ENCODE measurements around the gene SHISA7.

SHISA7 gene

GRCh38 chr19:55482156-55482961, 39.3 kb upstream of the SHISA7 start:
- no peak for DNase-seq

DNA sequence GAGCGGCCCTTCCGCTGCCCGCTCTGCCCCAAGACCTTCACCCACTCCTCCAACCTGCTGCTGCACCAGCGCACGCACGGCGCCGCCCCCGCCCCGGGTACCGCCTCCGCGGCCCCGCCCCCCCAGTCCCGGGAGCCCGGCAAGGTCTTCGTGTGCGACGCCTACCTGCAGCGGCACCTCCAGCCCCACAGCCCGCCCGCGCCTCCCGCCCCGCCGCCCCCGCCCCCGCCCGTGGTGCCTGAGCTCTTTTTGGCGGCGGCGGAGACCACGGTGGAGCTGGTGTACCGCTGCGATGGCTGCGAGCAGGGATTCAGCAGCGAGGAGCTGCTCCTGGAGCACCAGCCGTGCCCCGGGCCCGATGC, 38.7 kb upstream of the SHISA7 start:
- no peak for DNase-seq

DNA sequence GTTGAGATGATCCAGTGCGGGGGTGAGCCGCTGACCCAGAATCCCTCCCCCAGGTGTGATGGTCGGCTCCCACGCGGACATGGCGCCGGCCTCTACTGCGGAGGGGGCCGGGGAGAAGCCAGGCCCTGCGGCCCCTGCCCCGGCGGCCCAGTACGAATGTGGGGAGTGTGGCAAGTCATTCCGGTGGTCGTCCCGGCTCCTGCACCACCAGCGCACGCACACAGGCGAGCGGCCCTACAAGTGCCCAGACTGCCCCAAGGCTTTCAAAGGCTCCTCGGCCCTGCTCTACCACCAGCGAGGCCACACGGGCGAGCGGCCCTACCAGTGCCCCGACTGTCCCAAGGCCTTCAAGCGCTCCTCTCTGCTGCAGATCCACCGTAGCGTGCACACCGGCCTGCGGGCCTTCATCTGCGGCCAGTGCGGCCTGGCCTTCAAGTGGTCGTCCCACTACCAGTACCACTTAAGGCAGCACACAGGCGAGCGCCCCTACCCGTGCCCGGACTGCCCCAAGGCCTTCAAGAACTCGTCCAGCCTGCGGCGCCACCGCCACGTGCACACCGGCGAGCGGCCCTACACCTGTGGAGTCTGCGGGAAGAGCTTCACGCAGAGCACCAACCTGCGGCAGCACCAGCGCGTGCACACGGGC, 38.2 kb upstream of the SHISA7 start:
- no peak for DNase-seq

- DNase-seq, result no peak
Observed at GRCh38 chr19:55479451-55480230, 36.5 kb upstream of the SHISA7 start.

- DNase-seq, result no peak
Observed at GRCh38 chr19:55479045-55479444, 35.9 kb upstream of the SHISA7 start.

- no peak for DNase-seq
Observed at GRCh38 chr19:55478364-55478763, 35.3 kb upstream of the SHISA7 start.

DNA sequence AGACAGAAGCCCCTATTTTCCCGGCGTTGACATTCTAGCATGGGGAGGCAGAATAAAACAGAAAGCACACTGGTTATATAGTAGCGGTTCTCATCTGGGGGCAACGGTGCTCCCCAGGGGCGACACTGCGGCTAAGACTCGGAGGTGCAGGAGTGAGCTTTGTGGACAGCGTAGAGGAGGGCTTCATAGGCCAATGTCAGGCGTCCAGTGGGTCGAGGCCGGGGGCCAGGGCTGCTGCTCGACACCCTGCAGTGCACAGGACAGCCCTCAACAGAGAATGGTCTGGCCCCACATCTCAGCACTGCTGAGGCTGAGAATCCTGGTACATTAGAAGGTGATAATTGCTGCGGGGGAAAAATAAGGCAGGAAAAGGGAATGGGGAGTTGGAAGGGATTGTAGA, 34.8 kb upstream of the SHISA7 start:
- no peak for DNase-seq

GRCh38 chr19:55476100-55476775, 33.1 kb upstream of the SHISA7 start, which contains the start of gene ZNF628:
Gene ZNF628 (plus strand): TSS chr19:55476617. CDS start chr19:55479911, 3,294 bp downstream.
- peak; percentile 98 for DNase-seq

- DNase-seq, result no peak
Observed at GRCh38 chr19:55474269-55475265, 31.5 kb upstream of the SHISA7 start.

DNA sequence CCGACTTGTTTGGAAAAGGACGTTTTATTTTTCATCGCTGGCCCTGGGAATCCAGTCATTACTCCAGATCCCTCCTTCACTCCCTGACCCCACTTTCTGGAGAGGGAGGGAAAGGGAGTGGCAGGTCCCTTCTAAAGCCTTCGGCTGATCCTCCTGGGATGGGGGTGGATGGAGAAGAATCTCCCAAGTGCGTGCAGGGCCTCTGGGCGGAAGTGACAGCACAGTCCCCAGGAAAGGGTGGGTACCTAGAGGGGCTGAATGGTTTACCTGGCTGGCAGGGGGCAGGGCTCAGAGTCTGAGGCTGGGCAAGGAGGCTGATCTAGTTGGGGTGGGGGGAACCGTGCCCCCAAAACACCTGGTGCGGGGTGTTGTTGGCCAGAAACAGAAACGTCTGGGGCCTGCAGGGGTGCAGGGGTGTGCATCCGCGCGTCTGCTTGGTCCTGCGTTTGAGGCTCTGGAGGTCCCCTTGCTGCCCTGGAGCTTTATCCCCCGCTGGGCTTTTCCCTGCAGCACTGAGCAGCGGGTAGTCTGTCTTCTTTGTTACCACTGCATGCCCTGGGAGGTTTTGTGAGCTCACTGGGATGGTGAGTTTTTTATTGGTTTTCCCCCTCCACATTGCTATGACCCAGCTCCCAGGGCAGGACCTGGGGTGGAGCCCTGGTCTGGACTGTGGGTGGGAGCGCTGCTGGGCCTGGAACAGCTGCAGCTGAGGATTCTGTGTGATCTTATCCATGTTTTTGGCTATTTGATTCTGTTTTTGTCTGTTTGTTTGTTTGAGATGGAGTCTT, 30.3 kb upstream of the SHISA7 start:
- no peak for DNase-seq

DNA sequence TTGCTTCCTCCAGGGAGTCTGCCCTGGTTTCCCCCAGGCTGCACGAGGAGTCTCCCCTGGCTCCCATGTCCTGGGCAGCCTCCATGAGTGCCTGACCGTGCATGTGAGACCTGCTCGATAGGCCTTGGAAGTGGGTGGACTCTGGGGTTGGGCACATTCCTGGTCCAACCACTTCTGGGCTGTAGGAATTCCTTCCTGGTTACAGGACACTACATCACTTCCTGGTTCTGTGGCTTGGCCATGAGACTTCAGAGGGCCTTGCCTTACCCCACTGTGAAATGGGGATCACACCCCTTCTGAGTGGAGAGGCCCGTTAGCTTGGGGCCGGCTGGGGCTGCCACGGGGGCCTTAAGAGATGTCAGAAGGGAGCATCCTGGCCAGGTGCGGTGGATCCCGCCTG, 29.4 kb upstream of the SHISA7 start:
- no peak for DNase-seq

DNA sequence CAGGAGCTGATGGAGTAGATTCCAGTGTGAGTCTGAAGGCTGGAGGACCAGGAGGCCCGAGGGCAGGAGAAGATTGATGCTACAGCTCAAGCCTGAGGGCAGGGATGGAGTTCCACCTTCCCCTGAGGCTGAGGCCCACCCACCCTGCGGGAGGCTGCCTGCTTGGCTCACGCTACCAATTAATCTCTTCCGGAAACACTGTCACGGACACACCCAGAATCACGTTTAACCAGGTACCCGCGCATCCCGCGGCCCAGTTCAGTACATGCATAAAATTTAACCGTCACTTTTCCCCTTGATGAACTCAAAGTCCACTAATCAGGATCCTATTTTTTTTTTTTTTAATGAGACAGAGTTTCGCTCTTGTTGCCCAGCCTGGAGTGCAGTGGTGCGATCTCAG, 28.2 kb upstream of the SHISA7 start:
- no peak for DNase-seq

GRCh38 chr19:55468054-55468393, 24.9 kb upstream of the SHISA7 start:
- DNase-seq, result no peak

DNA sequence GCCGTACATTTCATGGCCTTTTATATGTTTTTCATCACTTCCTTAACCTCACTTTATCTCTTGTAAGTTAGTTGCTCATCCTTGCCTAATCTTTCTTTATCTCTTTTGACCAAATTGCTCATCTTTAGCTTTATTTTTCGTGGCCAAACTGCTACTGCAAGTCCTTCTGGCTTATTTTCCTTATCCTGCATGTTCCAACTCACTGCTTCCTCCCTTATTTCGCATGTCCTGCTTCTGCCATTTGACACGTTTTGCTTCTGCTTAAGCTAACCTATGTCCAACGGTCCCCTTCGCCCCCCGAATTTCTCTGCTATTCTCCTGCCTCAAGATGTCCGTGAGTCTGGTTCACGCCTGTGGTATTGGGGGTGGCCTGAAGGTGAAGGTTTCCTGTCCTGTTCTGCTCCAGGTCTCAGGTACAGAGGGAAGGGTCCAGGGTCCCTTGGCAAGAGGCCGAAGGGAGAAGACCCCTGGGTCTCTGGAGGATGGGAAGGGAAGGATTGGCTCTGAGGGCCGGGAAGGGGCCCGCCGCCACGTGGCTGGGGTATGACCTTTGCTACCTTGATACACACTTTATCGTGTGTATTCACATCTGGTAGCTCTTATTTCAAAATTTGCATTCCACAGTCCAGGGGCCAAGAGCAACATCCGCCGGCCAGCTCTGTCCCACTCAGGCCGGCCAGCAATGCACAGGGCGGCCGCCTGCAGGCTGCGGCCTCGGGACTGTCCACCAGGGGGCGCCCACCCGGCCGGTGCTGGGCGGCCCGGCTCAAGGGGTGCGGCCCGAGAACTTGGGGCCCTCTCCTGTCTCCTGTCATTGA, 24.3 kb upstream of the SHISA7 start:
- peak; percentile 79 for DNase-seq

DNA sequence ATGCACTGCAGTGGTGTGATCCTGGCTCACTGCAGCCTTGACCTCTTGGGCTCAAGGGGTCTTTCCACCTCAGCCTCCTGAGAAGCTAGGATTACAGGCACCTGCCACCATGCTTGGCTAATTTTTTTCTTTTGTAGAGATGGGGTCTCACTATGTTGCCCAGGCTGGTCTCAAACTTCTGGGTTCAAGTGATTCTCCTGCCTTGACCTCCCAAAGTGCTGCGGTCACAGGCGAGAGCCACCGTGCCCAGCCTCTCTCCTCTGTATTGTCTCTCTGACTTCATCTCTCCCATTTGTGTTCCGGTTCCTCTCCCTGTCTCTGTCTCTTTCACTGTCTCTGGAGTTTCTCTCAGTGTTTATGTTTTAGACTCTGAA, 23.1 kb upstream of the SHISA7 start:
- DNase-seq, result no peak

DNA sequence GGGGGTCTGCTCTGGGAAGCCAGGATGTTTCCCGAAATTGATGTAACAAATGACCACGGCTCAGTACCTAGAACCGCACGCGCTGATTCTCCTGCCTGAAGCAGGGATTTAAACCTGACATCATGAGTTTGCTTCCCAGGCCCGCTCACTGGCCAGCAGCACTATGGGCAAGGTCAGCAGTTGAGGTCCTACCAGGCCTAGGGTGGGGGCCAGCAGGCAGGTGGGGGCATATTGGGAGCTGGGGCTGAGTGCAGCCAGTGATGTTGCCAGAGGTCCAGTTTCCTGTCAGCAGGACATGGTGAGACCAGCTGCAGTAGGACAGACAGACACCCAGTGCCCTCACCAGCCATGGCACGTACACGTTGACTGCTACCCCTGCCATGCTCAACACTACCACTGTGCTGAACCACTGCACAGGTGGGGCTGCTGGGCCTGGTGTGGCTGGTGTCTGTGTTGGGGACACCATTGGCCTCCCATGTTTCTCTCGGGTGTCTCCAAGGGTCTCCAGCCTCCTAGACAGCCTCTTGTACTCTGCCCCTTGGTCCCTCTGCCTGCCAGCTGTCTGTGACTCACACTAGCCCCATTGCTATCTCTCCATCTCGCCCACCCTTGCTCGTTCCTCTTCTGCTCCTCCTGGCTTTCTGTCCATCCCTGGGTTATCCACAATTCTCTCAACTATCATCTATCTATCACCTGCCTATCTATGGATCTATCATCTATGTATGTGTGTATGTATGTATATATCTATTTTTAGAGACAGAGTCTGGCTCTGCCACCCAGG, 22.6 kb upstream of the SHISA7 start:
- DNase-seq, result no peak

GRCh38 chr19:55464662-55465054, 21.6 kb upstream of the SHISA7 start, which contains the start of gene C19orf85:
Gene C19orf85 (minus strand): TSS chr19:55464751. CDS start chr19:55464554, 197 bp downstream.
- no peak for DNase-seq

GRCh38 chr19:55464039-55464661, 21.1 kb upstream of the SHISA7 start:
- no peak for DNase-seq

GRCh38 chr19:55463583-55464031, 20.5 kb upstream of the SHISA7 start:
- DNase-seq, result no peak
